ENCODE measurements around the gene ARHGAP24. TPM values are rescaled to one million over a fixed set of nuclear protein-coding genes. Genes with fewer than 3 reads are reported as not detected.
"Not testable (repeated sequence)": the region's sequence is repeated elsewhere in the genome, so short reads cannot be mapped to it uniquely, and the experiment has no call there.

The ARHGAP24 gene
- total RNA-seq, 3 donors from 2014 or later: 20.6 to 60.2 (median 37.2) TPM

GRCh38 chr4:86015412-86016350 is 540.7 kb downstream of the ARHGAP24 start:
- H3K4me1 ChIP-seq: no peaks in the 10 kb centered on the region
- no peak overlapping the region for H3K27ac ChIP-seq
- H3K4me3 ChIP-seq: no peak overlapping the region
- TF ChIP-seq, protein P1, sequence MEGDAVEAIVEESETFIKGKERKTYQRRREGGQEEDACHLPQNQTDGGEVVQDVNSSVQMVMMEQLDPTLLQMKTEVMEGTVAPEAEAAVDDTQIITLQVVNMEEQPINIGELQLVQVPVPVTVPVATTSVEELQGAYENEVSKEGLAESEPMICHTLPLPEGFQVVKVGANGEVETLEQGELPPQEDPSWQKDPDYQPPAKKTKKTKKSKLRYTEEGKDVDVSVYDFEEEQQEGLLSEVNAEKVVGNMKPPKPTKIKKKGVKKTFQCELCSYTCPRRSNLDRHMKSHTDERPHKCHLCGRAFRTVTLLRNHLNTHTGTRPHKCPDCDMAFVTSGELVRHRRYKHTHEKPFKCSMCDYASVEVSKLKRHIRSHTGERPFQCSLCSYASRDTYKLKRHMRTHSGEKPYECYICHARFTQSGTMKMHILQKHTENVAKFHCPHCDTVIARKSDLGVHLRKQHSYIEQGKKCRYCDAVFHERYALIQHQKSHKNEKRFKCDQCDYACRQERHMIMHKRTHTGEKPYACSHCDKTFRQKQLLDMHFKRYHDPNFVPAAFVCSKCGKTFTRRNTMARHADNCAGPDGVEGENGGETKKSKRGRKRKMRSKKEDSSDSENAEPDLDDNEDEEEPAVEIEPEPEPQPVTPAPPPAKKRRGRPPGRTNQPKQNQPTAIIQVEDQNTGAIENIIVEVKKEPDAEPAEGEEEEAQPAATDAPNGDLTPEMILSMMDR (IDR thresholded peaks at IDR 0.05): no peak
- no peak for TF ChIP-seq POLR2A (IDR thresholded peaks at IDR 0.05)
- TF ChIP-seq POLR2AphosphoS5 (IDR thresholded peaks at IDR 0.05): no peak
- intact Hi-C loops (cut with DNase I; ENCODE audit: low total_unique reads): no loop called here
- H3K27me3 ChIP-seq: no peaks in the 10 kb centered on the region
- DNase-seq (ENCODE audit: low spot score in 2 of 2): no peak
- H3K36me3 ChIP-seq: no peaks in the 10 kb centered on the region
- H3K9me3 ChIP-seq: no peaks in the 10 kb centered on the region

DNA sequence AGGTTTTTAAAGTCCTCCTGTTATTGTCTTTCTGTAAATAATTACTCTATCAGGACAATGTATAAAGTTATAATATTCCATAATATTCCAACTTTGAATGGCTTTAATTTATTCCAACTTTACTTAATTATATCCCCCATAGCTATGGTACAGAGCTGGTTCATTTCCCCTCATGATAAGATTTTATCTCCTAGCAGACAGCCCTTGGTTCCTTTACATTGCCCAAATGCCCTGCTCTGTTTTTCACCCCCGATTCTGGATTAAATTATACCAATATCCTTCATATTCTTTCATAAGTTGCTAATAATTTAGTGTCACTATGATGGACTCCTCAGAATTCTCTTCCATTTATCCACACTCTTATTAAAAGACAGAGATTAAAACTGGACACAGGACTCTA is 544.4 kb downstream of the ARHGAP24 start:
- TF ChIP-seq, protein P1 (IDR thresholded peaks at IDR 0.05): no peak
- TF ChIP-seq POLR2A (IDR thresholded peaks at IDR 0.05) (no peak), POLR2AphosphoS5 (IDR thresholded peaks at IDR 0.05) (no peak)
- H3K9me3 ChIP-seq: no peaks in the 10 kb centered on the region
- H3K4me3 ChIP-seq: no peak overlapping the region
- DNase-seq (ENCODE audit: low spot score in 2 of 2): no peak
- H3K36me3 ChIP-seq: no peaks in the 10 kb centered on the region
- H3K27me3 ChIP-seq: no peaks in the 10 kb centered on the region
- H3K4me1 ChIP-seq: no peaks in the 10 kb centered on the region
- intact Hi-C loops (cut with DNase I; ENCODE audit: low total_unique reads): no loop called here
- no peak overlapping the region for H3K27ac ChIP-seq

- Histone ChIP-seq H3K36me3 (no peaks in the 10 kb centered on the region), H3K4me1 (no peaks in the 10 kb centered on the region), H3K27ac (no peak overlapping the region), H3K9me3 (no peaks in the 10 kb centered on the region), H3K4me3 (no peak overlapping the region), H3K27me3 (no peaks in the 10 kb centered on the region)
- DNase-seq (ENCODE audit: low spot score in 2 of 2): no peak
- TF ChIP-seq POLR2AphosphoS5 (IDR thresholded peaks at IDR 0.05): no peak
- TF ChIP-seq, protein P1 (IDR thresholded peaks at IDR 0.05): no peak
- no peak for TF ChIP-seq POLR2A (IDR thresholded peaks at IDR 0.05)
- intact Hi-C loops (cut with DNase I; ENCODE audit: low total_unique reads): no loop called here
Observed at GRCh38 chr4:86019906-86020305, 545.0 kb downstream of the ARHGAP24 start.

- H3K4me1 ChIP-seq; DNase-seq (ENCODE audit: low spot score in 2 of 2); intact Hi-C loops (cut with DNase I; ENCODE audit: low total_unique reads): not testable (repeated sequence)
Observed at GRCh38 chr4:86021671-86022070, 546.7 kb downstream of the ARHGAP24 start.

GRCh38 chr4:86026720-86027119 is 551.8 kb downstream of the ARHGAP24 start:
- H3K27ac ChIP-seq: no peak overlapping the region
- TF ChIP-seq POLR2A (IDR thresholded peaks at IDR 0.05) (no peak), POLR2AphosphoS5 (IDR thresholded peaks at IDR 0.05) (no peak)
- TF ChIP-seq, protein P1 (IDR thresholded peaks at IDR 0.05): no peak
- intact Hi-C loops (cut with DNase I; ENCODE audit: low total_unique reads): no loop called here
- H3K4me1 ChIP-seq: no peaks in the 10 kb centered on the region
- DNase-seq (ENCODE audit: low spot score in 2 of 2): no peak
- no peaks in the 10 kb centered on the region for H3K27me3 ChIP-seq
- H3K9me3 ChIP-seq: no peaks in the 10 kb centered on the region
- H3K36me3 ChIP-seq: no peaks in the 10 kb centered on the region
- H3K4me3 ChIP-seq: no peak overlapping the region

More at GRCh38 chr4:86021671-86022070, 546.7 kb downstream of the ARHGAP24 start:
- H3K36me3 ChIP-seq, H3K4me3 ChIP-seq, H3K27ac ChIP-seq, H3K9me3 ChIP-seq, H3K27me3 ChIP-seq: not testable (repeated sequence)

Measured in breast epithelium (tissue), 4 donors.